ENCODE results near the gene PARL. TPM values are rescaled to one million over a fixed set of nuclear protein-coding genes. Genes with fewer than 3 reads are reported as not detected.

PARL gene
- total and polyA plus RNA-seq, 2 of the 13 experiments (the other 11 are each of a cell fraction or from before 2014, with no cell fraction given), result 46.3 to 58.6 TPM

DNA sequence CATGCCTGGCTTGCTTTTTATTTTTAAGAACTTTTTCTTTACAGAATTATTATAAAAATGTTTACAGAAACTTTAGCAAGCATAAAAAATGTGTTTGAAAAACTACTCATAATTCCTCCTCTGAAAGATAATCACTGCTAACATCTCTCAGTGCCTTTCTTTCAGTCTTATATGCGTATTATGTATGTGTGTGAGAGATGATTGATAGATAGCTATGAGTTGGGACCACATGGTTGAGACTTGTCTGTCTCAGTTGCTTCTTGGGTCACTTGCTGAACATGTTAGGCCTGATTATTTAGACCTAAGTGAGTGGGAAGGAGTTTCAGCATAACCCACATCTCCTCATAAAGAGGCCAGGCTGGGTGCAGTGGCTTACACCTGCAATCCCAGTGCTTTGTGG is 70.4 kb downstream of the PARL start:
- Histone ChIP-seq H3K4me2 (ENCODE audit: low read depth, low read length) (no peak overlapping the region), H3K27ac (ENCODE audit: extremely low read length, insufficient read depth, low read length) (no peak overlapping the region), H3K4me1 (ENCODE audit: insufficient read depth, low read length) (no peaks in the 10 kb centered on the region; the same call in 1 of the 2 replicates), H3K36me3 (replicated peaks in 1 of 2; ENCODE audit: control insufficient read depth in 1 of 2, insufficient read depth in 2 of 2, low read length in 2 of 2) (peaks cover 7 to 20% of the 10 kb centered on the region in 2 experiments), H3K79me2 (ENCODE audit: insufficient read depth, low read length) (no peaks in the 10 kb centered on the region), H4K20me1 (ENCODE audit: insufficient read depth, low read length) (no peaks in the 10 kb centered on the region), H3K27me3 (ENCODE audit: control insufficient read depth in 1 of 2, insufficient read depth in 2 of 2, low read length in 2 of 2) (no peaks in the 10 kb centered on the region), H3K4me3 (replicated peaks in 1 of 3; ENCODE audit: insufficient read depth in 1 of 3, low read depth in 2 of 3, low read length in 3 of 3) (no peak overlapping the region), H2AFZ (ENCODE audit: low read length) (no peak overlapping the region), H3K9me3 (ENCODE audit: low read length) (no peaks in the 10 kb centered on the region), H3K9ac (ENCODE audit: insufficient read depth, low read depth, low read length) (no peak overlapping the region)
- 94% methylated on average over 1 of the region's 1 CpG for WGBS (ENCODE audit: low lambda C conversion rate)
- in situ Hi-C loops (cut with HindIII; ENCODE audit: extremely low pct_ligation_motif_present, low pct_unique_long_range_greater_than_20kb), result no loop called here
- FAIRE-seq (no peak), ATAC-seq (no peak), DNase-seq (ENCODE audit: low spot score) (no peak)
- ChIA-PET CTCF (ENCODE audit: low intra/inter-chr PET ratio, low total read pairs) (no interaction called here), POLR2A (no interaction called here)
- intact Hi-C loops (cut with micrococcal nuclease; ENCODE audit: unreplicated experiment), result no loop called here
- BruUV-seq (replicated peaks), result no TSS peak
- TF ChIP-seq ZFP62 (CRISPR knock-in tag; IDR thresholded peaks at IDR 0.05) (no peak), ZNF619 (CRISPR knock-in tag; IDR thresholded peaks at IDR 0.05) (no peak), ZNF670 (CRISPR knock-in tag; IDR thresholded peaks at IDR 0.05; ENCODE audit: borderline replicate concordance) (no peak), ZNF879 (CRISPR knock-in tag; IDR thresholded peaks at IDR 0.05) (no peak), ZNF343 (CRISPR knock-in tag; IDR thresholded peaks at IDR 0.05) (no peak), SMAD9 (CRISPR knock-in tag; IDR thresholded peaks at IDR 0.05) (no peak), ZNF546 (CRISPR knock-in tag; conservative IDR thresholded peaks at IDR 0.05) (no peak), FOXJ3 (CRISPR knock-in tag; IDR thresholded peaks at IDR 0.05; ENCODE audit: borderline replicate concordance) (no peak), ZNF782 (CRISPR knock-in tag; IDR thresholded peaks at IDR 0.05; ENCODE audit: borderline replicate concordance) (no peak), ZNF34 (CRISPR knock-in tag; IDR thresholded peaks at IDR 0.05; ENCODE audit: borderline replicate concordance) (no peak), ZNF138 (CRISPR knock-in tag; IDR thresholded peaks at IDR 0.05; ENCODE audit: low read depth) (no peak), MEF2D (CRISPR knock-in tag; IDR thresholded peaks at IDR 0.05) (no peak), ZNF121 (CRISPR knock-in tag; IDR thresholded peaks at IDR 0.05) (no peak), ZNF354B (CRISPR knock-in tag; IDR thresholded peaks at IDR 0.05) (no peak), MIXL1 (CRISPR knock-in tag; IDR thresholded peaks at IDR 0.05) (no peak)
- TF ChIP-seq, protein P1, sequence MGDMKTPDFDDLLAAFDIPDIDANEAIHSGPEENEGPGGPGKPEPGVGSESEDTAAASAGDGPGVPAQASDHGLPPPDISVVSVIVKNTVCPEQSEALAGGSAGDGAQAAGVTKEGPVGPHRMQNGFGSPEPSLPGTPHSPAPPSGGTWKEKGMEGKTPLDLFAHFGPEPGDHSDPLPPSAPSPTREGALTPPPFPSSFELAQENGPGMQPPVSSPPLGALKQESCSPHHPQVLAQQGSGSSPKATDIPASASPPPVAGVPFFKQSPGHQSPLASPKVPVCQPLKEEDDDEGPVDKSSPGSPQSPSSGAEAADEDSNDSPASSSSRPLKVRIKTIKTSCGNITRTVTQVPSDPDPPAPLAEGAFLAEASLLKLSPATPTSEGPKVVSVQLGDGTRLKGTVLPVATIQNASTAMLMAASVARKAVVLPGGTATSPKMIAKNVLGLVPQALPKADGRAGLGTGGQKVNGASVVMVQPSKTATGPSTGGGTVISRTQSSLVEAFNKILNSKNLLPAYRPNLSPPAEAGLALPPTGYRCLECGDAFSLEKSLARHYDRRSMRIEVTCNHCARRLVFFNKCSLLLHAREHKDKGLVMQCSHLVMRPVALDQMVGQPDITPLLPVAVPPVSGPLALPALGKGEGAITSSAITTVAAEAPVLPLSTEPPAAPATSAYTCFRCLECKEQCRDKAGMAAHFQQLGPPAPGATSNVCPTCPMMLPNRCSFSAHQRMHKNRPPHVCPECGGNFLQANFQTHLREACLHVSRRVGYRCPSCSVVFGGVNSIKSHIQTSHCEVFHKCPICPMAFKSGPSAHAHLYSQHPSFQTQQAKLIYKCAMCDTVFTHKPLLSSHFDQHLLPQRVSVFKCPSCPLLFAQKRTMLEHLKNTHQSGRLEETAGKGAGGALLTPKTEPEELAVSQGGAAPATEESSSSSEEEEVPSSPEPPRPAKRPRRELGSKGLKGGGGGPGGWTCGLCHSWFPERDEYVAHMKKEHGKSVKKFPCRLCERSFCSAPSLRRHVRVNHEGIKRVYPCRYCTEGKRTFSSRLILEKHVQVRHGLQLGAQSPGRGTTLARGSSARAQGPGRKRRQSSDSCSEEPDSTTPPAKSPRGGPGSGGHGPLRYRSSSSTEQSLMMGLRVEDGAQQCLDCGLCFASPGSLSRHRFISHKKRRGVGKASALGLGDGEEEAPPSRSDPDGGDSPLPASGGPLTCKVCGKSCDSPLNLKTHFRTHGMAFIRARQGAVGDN (CRISPR knock-in tag; IDR thresholded peaks at IDR 0.05), result no peak
- TF ChIP-seq, protein P2, sequence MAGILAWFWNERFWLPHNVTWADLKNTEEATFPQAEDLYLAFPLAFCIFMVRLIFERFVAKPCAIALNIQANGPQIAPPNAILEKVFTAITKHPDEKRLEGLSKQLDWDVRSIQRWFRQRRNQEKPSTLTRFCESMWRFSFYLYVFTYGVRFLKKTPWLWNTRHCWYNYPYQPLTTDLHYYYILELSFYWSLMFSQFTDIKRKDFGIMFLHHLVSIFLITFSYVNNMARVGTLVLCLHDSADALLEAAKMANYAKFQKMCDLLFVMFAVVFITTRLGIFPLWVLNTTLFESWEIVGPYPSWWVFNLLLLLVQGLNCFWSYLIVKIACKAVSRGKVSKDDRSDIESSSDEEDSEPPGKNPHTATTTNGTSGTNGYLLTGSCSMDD (CRISPR knock-in tag; IDR thresholded peaks at IDR 0.05), result no peak
- TF ChIP-seq, protein P3, sequence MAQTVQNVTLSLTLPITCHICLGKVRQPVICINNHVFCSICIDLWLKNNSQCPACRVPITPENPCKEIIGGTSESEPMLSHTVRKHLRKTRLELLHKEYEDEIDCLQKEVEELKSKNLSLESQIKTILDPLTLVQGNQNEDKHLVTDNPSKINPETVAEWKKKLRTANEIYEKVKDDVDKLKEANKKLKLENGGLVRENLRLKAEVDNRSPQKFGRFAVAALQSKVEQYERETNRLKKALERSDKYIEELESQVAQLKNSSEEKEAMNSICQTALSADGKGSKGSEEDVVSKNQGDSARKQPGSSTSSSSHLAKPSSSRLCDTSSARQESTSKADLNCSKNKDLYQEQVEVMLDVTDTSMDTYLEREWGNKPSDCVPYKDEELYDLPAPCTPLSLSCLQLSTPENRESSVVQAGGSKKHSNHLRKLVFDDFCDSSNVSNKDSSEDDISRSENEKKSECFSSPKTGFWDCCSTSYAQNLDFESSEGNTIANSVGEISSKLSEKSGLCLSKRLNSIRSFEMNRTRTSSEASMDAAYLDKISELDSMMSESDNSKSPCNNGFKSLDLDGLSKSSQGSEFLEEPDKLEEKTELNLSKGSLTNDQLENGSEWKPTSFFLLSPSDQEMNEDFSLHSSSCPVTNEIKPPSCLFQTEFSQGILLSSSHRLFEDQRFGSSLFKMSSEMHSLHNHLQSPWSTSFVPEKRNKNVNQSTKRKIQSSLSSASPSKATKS (CRISPR knock-in tag; IDR thresholded peaks at IDR 0.05), result no peak
- TF ChIP-seq, protein P4, sequence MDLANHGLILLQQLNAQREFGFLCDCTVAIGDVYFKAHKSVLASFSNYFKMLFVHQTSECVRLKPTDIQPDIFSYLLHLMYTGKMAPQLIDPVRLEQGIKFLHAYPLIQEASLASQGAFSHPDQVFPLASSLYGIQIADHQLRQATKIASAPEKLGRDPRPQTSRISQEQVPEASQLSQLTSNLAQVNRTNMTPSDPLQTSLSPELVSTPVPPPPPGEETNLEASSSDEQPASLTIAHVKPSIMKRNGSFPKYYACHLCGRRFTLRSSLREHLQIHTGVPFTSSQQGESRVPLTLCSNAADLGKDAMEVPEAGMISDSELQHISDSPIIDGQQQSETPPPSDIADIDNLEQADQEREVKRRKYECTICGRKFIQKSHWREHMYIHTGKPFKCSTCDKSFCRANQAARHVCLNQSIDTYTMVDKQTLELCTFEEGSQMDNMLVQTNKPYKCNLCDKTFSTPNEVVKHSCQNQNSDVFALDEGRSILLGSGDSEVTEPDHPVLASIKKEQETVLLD (CRISPR knock-in tag; IDR thresholded peaks at IDR 0.05; ENCODE audit: low read depth), result no peak

Measured in HepG2 (cell line).